Cerebellar nuclear complex (tissue), 1 donor: Measurements from ENCODE around the gene KIAA0319L.
A peak's percentile ranks its signal among the peaks of the same experiment; 100 is the strongest.

ENCODE experiments used
- DNase-seq, 2 experiments: peaks; one replicate each; lab custom pipeline; 2025; lab: John Stamatoyannopoulos, UW

KIAA0319L gene

GRCh38 chr1:35537806-35538205 lies 19.4 kb downstream of the KIAA0319L start:
- DNase-seq = no peak

GRCh38 chr1:35536556-35537162 lies 20.5 kb downstream of the KIAA0319L start:
- DNase-seq = no peak

- no peak for DNase-seq
Measured at GRCh38 chr1:35535243-35535642, 22.0 kb downstream of the KIAA0319L start.

- no peak for DNase-seq
Measured at GRCh38 chr1:35533586-35533985, 23.6 kb downstream of the KIAA0319L start.

- no peak for DNase-seq
Measured at GRCh38 chr1:35532497-35533223, 24.5 kb downstream of the KIAA0319L start.

GRCh38 chr1:35531368-35531767 lies 25.8 kb downstream of the KIAA0319L start:
- no peak for DNase-seq

- no peak for DNase-seq
Measured at GRCh38 chr1:35530946-35531345, 26.3 kb downstream of the KIAA0319L start.

- no peak for DNase-seq
Measured at GRCh38 chr1:35530168-35530567, 27.0 kb downstream of the KIAA0319L start.

GRCh38 chr1:35524106-35524505 lies 33.1 kb downstream of the KIAA0319L start:
- no peak for DNase-seq

GRCh38 chr1:35519432-35519831 lies 37.8 kb downstream of the KIAA0319L start:
- no peak for DNase-seq

GRCh38 chr1:35518183-35518582 lies 39.0 kb downstream of the KIAA0319L start:
- DNase-seq = no peak

- DNase-seq = no peak
Measured at GRCh38 chr1:35511305-35511704, 45.9 kb downstream of the KIAA0319L start.

- DNase-seq = no peak
Measured at GRCh38 chr1:35509558-35509957, 47.6 kb downstream of the KIAA0319L start.

- no peak for DNase-seq
Measured at GRCh38 chr1:35507947-35508346, 49.3 kb downstream of the KIAA0319L start.

GRCh38 chr1:35506960-35507912 lies 50.0 kb downstream of the KIAA0319L start:
- DNase-seq = no peak

GRCh38 chr1:35505911-35506798 lies 51.0 kb downstream of the KIAA0319L start:
- peak in 1 of 2 experiments; percentile 10 for DNase-seq

- no peak for DNase-seq
Measured at GRCh38 chr1:35502242-35502641, 55.0 kb downstream of the KIAA0319L start.

- DNase-seq = peak in 1 of 2 experiments; percentile 11
Measured at GRCh38 chr1:35500439-35500838, 56.8 kb downstream of the KIAA0319L start.

GRCh38 chr1:35499652-35500176 lies 57.5 kb downstream of the KIAA0319L start:
- DNase-seq = peak; percentile 12 to 51

GRCh38 chr1:35499231-35499630 lies 58.0 kb downstream of the KIAA0319L start:
- no peak for DNase-seq

- no peak for DNase-seq
Measured at GRCh38 chr1:35497571-35497970, 59.6 kb downstream of the KIAA0319L start.
